ENCODE data around the gene DVL1.
"Not testable (repeated sequence)": the region's sequence is repeated elsewhere in the genome, so short reads cannot be mapped to it uniquely, and the experiment has no call there.

The DVL1 gene

DNA sequence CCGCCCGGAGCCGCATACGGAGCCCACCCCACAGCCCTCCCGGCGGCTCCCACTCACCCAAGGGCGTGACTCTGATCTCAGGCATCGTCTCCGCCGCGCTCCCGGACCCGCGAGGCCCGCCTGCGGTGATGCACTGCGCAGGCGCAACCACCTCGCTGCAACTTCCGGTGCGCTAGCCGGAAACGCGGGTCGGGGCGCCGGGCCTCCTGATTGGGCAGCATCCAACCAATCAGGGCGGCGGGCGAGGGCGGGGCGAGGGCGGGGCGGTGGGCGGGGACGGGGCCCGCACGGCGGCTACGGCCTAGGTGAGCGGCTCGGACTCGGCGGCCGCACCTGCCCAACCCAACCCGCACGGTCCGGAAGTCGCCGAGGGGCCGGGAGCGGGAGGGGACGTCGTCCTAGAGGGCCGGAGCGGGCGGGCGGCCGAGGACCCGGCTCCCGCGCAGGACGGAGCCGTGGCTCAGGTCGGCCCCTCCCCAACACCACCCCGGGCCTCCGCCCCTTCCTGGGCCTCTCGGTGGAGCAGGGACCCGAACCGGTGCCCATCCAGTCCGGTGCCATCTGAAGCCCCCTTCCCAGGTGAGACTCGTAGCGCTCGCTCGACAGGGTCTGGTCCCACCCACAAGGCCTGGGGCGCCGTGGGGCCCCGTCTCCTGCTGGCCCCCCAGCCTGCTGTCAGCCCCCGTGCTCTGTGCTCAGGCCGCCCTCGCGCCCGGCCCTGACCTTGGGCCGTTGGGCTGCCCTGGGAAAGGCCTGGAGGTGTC lies 24.5 kb downstream of the DVL1 start, which contains the start of the genes CPTP and INTS11:
Gene CPTP, plus strand, starts transcription at position 279 of the 764 bp plus-strand sequence. CDS start 2,109 bp downstream, outside the sequence.
Gene INTS11, minus strand, starts transcription at position 137 of the 764 bp plus-strand sequence. Its CDS starts 52 bp downstream, at position 85.
- peak; percentile 89 to 95 (median 93) for DNase-seq

DNA sequence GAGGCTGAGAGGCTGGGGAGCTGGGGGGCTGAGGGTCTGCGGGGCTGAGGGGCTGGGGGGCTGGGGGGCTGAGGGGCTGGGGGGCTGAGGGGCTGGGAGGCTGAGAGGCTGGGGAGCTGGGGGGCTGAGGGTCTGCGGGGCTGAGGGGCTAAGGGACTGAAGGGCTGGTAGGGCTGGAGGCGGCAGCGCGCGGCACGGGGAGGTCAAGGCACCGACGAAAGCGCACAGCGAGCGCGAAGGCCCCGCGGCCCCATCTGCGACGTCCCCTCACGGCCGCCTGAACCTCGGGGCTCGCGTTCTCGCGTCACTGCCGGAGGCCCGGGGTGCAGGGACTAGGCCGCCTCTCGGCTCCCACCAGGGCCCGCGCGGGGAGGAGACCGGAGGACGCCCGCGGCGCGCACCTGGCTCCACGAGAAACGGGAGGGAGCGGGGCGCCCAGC lies 25.1 kb downstream of the DVL1 start:
- no peak for DNase-seq

DNA sequence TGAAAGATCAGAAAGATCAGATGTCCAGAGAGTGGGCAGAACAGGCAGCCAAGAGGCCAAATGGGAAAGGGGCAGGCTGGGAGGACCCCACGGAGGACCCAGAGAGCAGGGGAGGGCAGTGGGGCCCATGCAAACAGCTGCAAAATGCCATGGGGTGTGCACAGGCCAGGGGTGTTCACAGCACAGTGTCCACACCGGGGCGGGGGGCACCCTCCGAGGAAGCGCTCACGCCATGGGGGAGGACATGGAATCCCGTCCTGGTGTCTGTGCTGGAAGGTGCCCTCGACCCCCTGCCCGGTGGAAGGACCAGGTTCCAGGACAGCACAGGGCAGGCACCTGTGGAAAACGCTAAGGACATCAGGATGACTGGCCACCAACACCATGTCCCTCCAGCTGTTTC lies 26.3 kb downstream of the DVL1 start:
- DNase-seq, result no peak

DNA sequence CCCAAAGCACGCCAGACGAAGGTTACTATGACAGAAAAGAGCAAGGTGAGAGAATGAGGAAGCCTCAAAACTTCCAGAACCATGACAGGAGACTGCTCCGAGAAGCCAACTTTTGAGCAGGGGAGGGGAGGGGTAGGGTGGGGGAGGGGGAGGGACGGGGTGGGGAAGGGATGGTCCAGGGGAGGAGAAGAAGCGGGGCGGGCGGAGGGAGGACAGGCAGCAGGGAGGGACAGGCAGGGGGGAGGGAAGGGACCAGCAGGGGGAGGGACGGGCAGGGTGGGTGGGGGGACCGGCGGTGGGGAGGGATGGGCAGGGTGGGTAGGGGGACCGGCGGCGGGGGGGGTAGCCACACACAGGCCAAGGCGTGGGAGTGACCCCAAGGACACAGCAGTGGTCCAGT lies 26.8 kb downstream of the DVL1 start:
- DNase-seq, result no peak

DNA sequence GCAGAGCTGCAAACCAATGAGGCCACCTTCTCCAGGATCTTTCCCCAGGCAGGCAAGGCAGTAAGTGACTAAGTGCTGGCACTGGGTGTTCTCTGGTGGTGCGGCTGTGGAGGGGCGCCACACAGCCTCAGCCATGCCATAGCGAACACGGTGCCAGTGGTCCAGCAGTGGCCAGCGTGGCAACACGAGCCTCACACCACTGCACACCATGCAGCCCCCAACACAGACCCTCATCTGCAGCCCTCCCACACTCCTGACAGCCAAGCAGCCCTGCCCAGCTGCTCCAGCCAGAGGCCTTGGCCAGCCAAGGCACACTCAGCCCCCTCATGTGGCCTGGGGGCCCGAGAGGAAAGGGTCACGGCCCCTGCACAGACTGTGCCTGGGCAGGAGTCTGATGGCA lies 27.7 kb downstream of the DVL1 start:
- DNase-seq, result no peak

DNA sequence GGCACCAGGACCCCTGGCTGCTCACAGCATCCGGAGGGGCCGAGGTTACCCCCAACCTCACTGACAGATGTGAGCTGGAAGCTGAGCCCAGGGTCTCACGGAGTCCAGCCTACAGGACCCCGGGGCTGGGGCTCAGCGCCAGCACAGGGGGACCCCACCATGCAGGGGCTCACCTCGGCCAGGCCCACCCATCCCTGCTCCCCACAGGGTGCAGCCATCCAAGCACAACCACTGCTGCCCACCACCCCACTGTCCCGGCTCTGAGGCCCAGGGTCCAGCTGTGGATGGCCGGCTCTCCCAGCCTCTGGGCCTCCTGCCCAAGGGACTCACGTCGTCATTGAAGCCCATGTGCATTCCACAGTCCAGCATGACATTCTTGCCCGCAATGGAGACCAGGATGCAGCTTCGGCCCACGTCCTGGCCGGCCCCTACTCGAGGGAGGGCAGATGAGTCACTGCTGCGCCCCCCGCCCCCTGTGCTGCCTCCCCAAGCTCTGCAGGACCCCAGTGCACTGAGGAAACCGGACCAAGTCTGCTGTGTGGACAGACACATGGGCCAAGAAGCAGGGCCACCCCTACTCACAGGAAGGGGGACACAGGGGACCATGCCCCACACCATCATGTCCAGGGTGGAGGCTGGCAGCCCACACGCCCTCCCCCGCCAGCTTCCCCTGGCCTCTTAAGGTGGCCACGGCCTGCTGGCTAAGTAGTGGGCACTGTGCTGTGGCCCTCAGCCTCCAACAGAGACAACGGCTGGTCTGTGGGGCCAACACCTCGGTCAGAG lies 28.4 kb downstream of the DVL1 start:
- no peak for DNase-seq

DNA sequence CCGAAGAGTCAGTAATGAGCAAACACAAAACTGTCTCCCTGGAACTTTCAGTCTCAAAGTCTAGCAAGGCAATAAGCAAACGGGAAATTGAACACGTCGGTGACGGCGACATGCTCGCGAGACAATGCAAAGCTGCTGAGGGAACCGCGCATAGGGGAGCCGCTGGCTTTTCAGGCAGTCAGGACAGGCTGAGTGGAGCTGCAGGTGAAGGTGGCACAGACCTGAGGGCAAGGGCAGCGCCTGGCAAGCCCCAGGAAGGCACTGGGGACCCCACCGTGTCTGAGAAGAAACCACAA lies 29.6 kb downstream of the DVL1 start:
- DNase-seq, result no peak

DNA sequence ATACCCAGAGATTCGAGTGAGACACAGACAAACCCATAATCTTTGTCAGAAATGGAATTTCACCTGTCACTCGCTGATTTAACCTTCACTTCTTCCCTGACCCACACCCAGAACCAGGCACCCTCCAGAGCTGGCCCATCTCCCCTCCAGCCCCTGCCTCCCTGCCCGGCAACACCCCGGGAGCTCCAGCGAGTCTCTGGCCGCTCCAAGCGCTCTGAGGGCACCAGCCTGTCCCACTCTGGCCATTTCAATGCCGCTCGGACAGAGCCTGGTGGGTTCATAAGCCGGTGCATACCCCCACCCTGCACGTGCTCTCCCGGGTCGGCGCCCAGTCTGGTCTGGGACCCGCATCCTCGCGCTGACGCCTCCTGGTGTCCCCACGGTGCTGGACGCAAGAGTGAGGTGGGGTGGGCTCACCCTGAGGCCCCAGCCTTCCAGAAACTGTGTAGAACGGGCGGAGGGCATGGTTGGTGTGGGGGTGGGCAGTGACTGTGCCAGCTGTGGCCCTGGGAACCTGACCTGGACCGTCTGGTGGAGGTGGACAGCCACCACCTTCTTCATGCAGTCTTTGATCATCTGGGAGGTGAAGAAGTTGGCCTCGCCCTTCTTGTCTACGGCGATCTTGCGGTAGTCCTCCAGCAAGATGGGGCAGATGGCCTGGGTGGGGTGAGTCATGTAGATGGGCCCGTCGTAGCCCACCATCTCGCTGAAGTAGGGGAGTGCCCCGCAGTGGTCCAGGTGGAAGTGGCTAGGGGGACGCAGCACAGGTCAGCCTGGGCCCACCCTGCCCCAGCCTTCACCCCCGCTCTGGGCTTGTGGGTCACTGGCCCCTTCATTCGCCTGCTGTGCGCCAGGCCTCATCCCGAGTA lies 30.2 kb downstream of the DVL1 start:
- no peak for DNase-seq

DNA sequence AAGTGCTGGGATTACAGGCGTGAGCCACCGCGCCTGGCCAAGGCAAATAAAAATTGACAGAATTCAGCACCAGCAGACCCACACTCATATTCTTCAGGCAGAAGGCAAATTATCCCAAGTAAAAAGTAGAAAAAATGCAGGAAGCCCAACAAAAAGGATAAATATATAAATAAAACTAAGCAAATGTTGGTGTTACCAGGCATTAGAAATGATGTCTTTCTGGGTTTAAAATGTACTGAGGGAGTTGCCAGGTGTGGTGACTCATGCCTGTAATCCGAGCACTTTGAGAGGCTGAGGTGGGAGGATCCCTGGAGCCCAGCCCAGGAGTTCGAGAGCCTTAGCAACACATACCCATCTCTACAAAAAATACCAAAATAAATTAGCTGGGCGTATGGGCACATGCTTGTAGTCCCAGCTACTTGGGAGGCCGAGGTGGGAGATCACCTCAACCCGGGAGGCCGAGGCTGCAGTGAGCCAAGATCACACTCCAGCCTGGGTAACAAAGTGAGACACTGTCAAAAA lies 31.0 kb downstream of the DVL1 start:
- no peak for DNase-seq

DNA sequence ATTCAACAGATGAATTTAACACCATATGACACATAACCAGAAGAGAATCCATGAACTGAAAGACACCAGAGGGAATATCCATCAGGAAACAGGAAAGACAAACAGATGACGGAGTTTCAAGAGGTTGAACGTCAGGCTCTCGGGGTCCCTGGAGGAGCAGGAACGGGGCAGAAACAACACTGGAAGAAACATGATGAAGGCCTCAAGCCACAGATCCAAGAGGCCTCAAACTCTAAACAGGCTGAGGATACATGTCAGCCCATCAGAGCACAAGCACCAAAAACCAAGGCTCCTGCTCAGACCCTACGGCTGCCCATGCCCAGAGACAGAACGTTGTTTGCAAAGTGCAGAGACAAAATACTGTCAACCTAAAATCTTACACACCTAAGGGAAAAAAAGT lies 31.8 kb downstream of the DVL1 start:
- no peak for DNase-seq

DNA sequence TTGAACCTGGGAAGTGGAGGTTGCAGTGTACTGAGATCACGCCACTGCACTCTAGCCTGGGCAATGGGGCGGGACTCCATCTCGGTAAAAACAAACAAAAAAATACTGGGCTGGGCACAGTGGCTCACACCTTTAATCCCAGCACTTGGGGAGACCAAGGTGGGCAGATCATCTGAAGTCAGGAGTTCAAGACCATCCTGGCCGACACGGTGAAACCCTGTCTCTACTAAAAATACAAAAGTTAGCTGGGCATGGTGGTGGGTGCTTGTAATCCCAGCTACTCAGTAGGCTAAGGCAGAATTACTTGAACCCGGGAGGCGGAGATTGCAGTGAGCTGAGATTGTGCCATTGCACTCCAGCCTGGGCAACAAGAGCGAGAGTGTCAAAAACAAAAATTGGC lies 33.0 kb downstream of the DVL1 start:
- DNase-seq, result not testable (repeated sequence)

DNA sequence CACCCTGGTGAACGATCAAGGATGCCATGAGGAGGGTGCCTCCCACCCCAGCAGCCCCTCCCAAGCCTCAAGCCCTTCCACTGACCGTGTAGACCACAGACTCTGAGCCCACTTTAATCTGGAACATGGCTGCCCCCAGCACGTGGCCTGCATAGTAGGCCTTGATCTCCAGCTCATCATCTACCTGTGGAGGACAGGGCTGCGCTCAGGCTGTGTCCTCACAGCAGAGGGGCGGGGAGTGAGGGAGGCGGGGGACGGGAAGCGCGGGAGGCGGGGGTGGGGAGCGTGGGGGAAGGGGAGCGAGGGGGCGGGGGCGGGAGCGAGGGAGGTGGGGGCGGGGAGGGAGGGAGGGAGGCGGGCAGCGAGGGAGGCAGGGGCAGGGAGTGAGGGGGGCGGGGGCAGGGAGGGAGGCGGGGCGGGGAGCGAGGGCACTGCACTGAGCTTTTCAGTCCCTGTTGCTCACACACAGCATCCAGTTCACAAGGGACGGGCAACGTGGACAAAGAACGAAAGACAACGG lies 33.7 kb downstream of the DVL1 start:
- no peak for DNase-seq

DNA sequence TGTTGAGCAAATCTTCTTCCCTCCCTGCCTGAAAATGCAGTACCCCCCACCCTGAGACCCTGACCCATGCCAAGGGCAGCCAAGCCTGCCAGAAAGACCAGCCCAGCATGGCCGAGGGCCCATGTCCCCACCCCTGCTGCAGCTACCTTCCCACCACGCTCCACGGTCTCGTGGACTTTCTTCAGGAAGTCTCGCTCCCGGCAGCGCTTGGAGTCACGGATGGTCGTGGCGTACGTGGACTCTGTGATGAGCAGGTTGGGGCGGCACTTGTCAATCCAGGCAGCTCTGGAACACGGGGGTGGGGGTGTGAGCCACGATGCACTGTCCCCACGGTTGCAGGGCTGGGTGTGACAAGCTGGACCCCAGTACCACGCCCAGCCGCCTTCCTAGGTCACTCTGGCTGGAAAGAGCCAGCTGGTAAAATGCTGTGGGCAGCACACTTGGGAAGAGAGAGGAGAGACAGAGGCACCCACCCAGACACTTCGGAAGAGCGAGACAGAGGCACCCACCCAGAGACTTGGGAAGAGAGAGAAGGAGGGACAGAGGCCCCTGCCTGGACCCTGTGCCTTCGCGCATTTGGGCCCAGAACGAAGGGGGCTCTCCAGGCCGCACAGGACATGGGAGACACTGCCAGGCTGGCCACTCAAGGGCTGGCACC lies 34.4 kb downstream of the DVL1 start:
- no peak for DNase-seq

DNA sequence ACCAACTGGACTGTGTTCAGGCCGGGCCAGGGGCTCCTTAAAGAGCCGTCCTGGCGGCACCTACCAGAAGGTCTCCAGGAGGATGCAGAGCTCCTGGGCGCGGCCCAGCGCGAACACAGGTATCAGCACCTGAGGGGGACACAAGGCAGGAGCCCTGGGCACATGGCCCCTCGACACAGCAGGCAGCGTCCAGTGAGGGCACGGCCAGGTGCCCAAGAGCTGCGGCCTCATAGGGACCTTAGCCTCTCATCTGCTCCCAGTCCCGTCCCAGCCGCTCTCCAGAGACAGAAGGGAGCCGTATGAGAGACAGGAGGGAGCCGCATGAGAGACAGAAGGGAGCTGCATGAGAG lies 35.0 kb downstream of the DVL1 start:
- no peak for DNase-seq

DNA sequence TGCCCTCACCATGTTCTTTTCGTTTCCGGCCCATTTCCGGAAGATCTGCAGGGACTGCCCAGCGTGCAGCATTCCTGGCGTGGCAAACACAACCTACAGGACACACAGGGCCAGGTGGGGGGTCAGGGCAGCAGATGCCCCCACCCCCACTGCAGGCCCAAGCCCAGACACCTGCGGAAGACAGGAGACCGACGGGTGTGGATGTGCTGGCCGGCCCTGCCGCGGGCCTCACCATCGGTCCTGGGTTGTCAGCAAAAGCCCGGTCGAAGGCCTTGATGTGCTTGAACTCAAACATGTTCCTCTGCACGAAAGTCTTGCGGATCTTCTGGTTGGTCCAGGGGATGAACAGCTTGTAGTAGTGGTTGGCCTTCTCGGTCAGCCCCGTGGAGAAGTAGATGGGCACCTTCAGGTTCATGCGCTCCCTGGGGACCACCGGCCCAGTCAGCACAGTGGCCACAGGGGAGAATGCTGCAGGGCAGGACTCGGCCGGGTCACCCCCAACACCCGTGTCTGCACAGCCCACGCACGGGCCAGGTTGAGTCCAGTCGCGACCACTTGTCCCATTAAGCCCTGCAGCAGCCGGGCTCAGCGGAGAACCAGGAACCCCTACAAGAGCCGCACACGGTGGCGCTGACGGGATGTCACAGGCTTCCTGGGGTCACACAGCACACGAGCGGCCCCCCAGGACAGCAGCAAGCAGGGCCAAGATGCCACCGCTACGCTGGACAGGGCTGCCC lies 35.5 kb downstream of the DVL1 start:
- DNase-seq, result no peak

DNA sequence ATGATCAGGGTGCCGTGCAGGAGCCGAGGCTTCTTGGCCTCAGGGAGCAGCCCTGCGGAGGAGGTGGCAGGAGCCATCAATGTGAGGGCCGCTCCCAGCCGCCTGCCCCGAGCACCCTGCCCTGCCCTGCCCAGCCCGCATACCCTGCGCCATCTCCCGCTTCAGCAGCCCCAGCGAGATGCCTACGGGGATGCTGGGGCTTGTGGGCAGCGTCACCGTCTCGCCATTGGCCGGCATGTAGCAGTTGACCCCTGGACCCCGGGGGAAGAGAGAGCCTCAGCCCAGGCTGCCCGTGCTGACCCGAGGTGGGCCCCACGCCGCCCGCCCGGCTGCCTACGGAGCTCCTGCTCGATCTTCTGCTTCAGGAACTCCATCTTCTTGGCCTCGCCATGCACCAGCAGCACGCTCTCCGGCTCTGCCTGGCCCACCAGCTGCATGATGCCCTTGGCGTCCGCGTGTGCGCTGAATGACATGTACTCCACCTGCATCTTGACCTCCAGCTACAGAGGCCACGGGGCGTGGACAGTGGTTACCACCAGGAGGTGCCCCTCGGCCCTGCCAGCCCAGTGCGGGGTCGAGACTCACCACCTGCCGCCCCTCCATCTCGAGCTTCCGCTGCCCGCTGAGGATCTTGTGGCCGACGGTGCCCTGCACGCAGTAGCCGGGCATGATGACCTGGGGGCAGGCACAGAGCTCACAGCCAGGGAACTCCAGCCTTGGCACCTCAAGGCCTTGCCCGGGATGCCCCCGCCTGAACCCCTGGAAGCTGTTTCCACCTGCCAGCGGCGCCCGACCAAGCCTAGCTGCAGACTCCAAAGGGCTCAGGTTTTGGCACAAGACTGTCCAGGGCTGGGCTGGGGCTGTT lies 36.5 kb downstream of the DVL1 start:
- no peak for DNase-seq

DNA sequence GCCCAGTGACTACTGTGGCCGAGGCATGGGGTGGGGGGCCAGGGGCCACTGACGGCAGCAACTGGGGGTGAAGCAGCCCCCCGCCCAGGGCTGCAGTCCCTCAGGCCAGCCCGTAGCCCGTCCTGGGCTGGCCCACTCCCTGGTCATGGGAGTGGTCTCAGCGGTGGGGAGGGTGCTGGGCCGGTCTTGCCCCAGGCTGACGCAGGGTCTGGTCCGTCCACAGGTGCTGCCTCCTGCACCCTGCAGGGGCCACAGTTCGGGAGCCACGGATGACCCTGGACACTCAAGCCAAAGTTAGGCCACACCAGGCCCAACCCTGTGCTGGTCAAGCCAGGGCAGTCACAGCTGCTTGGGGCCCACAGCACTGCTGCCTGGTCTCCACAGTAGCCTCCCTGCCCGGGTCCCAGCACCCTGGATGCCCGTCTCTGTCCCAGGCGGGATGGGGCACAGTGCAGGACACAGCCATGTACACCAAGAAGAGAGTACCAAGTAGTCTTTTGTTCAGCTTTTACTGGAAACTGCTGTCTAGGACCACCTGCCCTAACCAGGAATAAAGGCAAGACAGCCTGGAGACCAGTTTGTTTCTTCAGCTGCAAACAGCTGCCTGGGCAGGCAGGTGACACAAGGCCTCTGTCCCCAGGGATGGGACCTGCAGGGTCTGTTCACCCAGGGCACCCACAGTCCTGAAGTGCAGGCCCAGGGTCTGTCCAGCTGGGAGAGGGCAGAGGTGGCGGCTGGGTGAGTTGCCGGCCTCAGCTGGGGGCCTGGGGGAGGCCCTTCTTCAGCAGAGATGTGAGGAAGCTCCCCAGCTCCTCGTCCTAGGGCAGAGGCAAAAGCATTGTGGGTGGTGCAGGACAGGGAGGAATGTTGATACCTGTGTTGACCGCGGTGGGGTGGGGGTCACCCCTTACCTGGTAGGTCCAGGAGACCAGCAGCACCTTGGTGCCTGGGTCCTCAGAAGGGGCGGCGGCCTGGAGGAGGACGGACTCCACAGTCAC lies 37.8 kb downstream of the DVL1 start:
- DNase-seq, result no peak

DNA sequence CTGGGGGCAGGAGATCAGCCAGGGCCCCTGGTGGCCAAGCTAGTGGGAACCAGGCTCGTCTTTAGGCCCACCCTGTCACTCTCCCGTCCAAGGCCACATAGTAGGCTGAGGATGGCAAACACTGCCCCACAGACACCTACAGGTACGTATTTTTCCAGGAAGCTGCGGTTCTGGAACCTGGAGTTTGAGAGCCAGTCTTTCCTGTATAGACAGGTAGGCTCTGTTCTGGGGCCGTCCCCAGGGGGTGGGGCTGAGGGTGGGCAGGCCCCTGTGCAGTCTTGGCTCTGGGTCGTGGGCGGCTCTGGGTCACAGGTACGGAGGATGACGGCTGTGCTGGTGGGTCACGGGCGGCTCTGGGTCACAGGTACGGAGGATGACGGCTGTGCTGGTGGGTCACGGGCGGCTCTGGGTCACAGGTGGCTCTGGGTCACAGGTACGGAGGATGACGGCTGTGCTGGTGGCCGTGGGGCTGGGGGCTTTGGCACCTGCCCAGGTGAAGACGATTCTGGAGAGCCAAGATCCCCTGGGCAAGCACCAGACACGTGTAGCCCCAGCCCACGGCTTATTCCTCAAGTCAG lies 38.7 kb downstream of the DVL1 start:
- DNase-seq, result no peak

DNA sequence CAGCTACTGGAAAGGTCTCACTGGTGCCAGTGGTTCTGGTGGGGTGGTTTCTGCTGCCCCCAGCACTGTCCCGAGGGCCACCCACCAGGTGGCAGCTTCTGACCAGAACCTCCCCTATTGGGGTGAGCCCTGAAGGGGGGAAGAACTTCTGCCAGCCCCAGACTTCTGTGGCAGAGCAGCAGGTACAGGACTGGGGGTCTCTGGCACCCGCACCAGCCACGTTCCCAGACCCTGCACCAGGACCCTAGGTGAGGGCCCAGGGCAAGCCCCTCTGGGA lies 39.2 kb downstream of the DVL1 start:
- DNase-seq, result no peak

Data from activated naive CD4-positive, alpha-beta T cell (primary cell).